Inflammatory macrophage treated with lipopolysaccharide for 1 hour (primary cell): ENCODE results near the gene DDN.

Experiments used
- DNase-seq, 2 donors: peaks; one replicate each; pipeline ENCODE4 v3.0.0-alpha.2; 2020 to 2022

Gene DDN

DNA sequence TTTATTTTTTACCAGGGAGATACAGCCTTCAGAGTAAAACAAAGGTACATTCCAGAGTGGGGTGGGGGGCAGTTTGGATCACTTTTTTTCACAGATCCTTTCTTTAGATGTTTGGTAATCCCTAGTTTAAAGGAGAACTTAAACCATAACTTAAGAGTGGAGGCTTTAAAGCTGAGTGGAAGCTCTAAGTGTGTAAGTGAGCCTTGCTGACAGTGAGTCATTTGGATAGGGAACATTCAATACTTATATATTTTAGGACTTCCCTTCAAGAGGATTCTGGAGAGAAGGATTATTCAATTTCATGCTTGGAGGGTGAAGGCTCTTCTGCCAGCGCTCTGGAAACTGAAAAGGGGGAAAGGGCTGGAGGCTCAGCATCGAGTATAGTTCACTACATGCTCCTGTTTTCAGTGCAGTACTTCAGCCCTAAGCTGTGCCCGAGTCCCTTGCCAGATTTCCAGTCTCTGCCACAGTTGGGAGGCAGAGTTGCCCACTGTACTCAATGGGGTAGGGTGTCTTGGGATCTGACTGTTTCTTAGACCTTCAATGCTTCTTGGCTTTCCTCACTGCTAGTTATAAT is 11.0 kb upstream of the DDN start:
- no peak for DNase-seq

GRCh38 chr12:49008943-49009342 is 9.8 kb upstream of the DDN start:
- DNase-seq: no peak

DNA sequence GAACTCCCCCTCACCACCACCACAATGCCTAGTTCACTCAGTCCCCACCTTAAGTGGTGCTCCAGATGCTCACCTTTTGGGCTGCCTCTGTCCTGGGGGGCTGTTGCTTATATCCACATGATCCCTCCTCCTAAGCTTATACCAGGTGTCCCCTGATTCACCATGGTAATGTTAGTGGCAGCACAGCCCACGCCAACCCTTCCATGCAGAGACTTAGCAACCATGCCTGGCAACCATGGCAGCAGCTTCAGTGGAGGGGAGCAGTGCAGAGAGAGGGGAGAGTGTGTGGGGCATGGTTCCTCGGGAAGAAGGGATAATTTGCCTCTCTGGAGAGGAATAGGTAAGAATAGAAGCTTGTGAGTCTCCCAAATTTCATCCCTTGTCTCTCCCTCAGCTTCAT is 1.2 kb upstream of the DDN start:
- DNase-seq: no peak

GRCh38 chr12:48998497-48999353 is 450 bp downstream of the DDN start:
- DNase-seq: no peak

DNA sequence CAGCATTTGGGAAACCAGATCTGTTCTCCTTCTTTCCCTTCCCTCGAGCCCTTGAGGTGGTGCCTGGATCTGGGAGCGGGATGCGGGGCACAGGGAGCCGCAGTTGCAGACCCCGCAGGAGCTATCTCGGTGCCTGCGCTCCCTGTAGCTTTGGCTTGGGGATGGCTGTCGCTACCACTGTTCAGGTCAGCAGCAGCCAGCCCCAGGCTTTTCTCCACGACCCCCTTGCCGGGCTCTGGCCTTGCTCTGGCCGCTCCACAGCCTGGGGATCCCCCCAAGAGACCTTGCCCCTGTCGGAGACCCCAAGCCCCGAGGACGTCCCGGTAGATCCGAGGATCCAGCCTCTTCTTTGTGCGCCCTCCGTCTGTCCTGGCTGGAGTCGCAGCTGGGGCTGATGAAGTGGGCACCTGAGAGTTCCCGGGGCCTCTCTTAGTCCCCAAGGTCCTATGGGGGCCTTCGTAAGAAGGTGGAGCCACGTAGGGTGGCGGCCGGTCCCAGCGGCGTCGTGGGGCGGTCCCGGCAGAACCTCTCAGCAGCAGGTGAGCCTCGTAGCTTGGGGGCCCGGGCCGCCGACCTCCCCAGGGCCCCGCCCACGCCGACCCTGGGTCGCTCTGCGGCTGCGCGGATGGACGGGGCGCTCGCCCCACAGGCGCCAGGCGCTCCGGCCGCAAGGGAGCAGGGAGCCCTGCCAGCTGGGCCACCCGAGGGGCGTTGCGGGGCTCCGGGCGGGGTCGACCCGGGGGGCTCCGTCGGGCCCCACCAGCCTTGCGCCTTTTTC is 1.3 kb downstream of the DDN start:
- DNase-seq: no peak

DNA sequence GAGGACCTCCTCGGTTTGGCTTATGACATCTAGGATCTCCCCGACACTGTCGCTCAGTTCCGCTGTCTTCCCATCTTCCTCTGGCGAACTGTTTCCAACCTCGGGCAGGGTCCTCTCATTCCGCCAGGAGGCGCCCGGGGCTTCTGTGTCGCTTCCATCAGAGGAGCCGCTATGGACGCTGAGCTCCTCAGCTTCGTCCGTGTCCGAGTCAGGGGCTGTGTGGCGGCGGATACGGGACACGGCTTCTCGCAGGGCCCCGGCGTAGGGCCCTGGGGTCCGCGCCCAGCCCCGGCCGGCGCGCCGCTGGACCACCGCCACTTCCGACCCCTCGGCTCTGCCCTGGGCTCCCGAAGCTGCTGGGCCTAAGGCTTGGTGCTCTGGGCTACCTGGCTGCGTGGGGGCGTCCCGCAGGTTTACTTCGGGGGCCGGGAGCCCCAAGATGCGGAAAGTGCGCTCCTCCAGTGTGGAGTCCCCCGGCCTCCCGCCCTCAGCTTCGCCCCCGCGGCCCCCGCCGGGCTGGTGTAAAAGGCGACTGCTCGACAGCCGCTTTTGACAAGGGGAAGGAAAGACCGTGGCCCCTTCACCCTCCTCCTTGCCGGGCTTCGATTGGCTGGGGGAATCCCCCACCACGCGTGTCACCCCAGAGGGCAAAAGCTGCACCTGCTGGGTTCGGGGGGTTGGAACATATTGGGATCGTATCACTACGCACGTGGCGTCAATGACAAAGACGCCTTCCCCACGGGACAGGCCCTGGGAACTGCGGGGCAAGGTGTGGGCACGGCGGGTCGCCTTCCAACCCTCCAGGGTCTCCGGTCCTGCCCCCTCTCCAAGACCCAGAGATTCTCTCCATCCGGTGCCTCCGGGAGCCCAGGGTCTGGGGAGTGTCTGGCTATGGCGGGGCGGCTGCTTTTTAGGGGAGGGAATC is 2.1 kb downstream of the DDN start:
- peak; percentile 78 to 93 for DNase-seq

DNA sequence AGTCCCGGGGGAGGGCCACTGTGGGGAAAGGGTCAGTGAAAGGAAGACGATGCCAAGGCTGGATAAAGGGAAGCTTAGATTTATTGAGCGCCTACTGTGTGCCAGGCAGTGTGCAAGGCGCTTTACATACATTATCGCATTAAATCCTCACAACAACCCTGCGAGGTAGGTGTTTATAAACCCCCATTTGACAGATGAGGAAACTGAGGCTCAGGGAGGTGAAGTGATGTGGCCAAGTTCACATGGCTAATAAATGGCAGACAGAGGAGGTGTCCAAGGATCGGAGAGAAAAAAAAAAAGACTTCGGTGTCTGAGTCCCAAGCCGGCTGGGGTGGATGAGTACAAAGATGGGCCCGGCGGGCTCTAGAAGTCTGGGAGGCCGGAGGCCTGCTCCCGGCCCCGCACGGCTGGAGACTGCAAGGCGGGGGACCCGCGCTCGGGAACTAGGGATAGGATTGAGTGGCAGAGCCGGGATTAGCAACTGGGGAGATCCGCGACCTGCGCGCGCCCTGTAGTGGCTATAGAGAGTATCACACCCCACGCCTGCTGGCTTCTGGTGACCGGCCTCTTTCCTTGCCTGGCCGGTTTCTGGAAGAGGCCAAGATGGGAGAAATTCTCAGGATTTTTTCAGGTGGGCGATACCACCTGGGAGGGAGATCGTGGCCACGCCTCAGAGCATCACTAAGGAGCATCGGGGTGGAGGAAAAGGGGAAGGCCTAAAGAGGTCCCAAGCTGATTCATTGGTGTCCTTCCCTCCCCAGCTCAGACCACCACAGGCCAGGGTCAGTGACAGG is 3.9 kb downstream of the DDN start:
- DNase-seq: peak; percentile 48 to 84

DNA sequence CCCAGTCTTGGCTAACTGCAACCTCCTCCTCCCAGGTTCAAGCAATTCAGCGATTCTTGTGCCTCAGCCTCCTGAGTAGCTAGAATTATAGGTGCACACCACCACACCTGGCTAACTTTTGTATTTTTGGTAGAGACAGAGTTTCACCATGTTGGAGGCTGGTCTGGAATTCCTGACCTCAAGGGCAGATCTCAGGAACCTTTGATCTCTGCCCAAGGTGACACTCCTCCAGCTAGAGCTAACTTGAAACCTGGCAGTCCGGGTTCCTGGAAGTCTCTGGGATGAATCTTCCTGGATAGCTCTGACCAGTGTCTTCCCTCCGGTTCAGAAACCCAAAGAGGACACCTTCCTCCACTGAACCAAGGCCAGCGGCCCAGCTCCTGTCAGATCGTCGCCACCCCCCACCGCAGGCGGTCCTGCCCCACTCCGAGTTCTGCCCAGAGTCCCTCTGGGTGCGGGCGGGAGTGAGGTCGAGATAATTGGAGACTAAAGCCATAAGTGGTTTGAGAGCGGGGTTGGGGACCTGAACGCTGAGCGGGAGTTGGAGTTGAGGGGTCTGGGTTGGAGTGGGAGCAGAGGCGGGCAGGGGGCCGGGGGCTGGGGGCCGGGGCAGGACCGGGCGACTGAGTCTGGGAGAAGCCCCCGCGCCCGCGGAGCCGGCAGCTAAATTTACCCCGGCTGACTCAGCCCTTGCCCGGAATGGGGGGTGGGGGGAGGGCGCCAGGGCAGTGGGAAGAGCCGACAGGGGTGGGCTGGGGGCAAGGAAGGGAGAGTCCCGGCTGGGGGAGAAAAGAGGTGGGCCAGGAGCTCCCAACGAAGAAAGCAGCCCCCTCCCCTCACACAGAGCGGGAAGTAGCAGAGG is 4.7 kb downstream of the DDN start:
- no peak for DNase-seq

- DNase-seq: no peak
Observed at GRCh38 chr12:48993787-48994186, 5.4 kb downstream of the DDN start.

DNA sequence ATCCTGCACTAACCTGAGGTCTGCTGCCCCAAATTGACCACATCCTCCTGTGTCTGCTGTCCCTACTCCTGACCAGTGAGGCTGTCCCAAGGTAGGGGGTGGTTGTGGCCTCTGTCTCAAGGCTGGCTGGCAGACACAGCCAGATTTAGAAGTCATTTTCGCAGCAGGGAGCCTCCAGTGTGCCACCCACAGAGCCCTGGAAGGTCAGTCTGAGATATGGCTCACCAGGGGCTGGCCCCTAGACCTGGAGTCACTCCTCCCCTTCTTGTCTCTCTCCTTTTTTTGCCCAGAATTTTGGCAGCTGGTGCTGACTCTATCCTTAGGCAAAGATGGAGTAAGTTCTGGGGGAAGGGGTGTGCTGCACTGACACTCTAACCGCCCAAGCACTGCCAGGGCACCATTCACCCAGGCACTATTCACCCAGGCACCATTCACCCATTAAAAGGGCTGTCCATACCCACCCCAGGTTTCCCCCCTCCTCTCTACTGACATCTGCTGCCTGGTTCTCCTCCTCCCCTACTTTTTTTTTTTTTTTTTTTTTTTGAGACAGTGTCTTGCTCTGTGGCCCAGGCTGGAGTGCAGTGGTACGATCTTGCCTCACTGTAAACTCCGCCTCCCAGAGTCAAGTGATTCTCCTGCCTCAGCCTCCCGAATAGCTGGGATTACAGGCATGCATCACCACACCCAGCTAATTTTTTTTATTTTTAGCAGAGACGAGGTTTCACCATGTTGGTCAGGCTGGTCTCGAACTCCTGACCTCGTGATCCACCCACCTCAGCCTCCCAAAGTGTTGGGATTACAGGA is 7.7 kb downstream of the DDN start:
- DNase-seq: no peak

DNA sequence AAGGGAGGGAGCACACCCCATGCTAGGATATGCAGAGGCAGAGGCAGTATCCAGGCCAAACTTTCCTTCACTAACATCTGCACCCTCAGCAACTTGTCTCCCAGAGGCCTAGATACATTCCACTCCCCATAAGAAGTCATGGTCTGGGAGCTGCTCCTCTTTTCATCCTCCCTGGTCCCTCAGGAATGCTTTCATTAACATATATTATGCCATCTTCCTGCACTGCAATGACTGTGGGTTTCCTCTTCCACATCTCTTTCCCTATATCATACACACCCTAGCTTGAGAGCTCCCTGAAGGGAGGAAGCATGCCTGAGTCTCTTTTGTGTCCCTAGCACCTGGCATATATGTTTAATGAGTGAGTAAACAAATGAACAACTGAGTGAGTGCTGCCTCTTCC is 8.6 kb downstream of the DDN start:
- no peak for DNase-seq

GRCh38 chr12:48988030-48988649 is 11.0 kb downstream of the DDN start:
- DNase-seq: peak in 1 of 2 donors; percentile 95

- no peak for DNase-seq
Observed at GRCh38 chr12:48986720-48987291, 12.4 kb downstream of the DDN start.

DNA sequence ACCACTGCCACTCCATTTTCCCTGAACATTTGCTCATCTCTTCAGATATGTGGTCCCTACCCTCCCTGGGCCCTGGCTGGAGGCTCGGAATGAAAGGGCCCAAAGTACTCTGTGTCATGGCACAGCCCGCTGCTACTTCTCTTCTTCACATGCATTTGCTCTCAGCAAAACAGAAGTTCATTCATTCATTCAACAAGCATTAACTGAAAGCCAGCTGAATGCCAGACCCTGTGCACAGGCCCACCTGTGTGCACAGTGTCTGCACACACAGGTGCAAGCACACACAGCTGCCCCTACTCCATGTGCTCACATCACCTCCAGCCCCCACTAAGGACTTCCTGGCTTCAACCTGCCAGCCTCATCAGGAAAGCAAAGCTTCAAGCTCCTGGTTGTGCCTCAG is 13.3 kb downstream of the DDN start:
- no peak for DNase-seq

DNA sequence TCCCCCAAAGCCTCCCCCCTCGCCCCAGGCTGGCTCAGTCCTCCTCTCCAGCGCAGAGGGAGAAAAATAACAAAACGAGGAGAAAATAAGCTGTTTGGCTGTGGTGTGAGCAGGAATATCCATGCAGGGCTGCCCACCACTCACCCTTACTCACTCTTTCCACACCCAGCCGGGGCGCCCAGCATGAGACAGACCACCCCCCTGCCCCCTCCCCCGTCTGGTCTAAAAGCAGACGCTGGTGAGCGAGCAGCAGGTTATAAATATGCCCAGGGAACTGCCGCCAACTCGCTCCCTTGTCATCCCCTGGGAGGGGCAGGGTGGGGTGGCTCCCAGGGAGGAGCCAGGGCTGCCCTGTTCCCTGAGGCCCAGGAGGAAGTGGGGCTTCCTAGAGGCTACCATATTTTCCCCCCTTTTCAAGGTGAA is 13.7 kb downstream of the DDN start:
- DNase-seq: no peak

DNA sequence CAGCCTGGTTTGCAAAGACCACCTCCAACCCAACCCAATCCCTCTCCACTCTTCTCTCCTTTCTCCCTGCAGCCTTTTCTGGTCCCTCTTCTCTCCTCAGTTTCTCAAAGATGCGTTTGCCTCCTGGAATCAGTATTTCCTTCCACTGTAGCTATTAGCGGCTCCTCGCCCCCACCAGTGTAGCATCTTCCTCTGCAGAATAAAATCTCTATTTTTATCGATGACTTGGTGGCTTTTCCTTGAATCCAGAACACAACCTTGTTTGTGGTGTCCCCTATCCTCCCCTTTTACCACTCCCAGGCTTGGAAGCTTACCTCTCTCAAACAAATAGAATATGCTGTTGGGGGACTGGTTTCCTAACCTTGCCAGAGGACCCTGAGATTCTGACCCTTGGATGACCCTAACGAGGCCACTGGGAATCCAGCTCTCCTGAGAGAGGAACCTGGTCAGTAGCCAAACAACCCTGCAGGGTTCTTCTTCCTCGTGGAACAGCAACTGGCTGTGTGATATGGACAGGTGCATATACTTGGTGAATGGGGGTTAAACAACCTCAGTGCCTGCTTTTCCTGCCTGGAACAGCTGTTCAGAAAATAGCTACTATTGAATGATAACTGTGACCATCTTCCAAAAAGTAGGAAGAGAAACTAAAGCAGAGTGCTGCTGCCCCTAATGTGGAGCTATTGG is 16.6 kb downstream of the DDN start:
- DNase-seq: no peak

DNA sequence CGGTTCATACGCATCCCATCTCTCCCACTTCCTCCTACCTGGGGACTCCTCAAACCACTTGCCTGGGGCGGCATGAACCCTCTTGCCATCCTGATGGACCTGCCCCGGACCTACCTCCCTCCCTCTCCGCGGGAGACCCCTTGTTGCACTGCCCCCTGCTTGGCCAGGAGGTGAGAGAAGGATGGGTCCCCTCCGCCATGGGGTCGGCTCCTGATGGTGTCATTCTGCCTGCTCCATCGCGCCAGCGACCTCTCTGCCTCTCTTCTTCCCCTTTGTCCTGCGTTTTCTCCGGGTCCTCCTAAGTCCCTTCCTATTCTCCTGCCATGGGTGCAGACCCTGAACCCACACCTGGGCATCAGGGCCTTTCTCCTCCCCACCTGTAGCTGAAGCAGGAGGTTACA is 17.4 kb downstream of the DDN start:
- DNase-seq: no peak

- no peak for DNase-seq
Observed at GRCh38 chr12:48980953-48981756, 18.0 kb downstream of the DDN start.
